PFSK-1 (cell line): ENCODE data around the gene WNT5A.

Source experiments
- FOXP2 ChIP-seq: optimal IDR thresholded peaks from 2 replicates; pipeline ENCODE3; 2011; ENCODE audit warnings: borderline replicate concordance, control low read depth, inconsistent platforms; ENCODE audit not compliant: insufficient read depth; ENCODE audit errors: extremely low read length, extremely low read depth
- POLR2AphosphoS5 ChIP-seq: IDR thresholded peaks from 2 replicates; pipeline ENCODE4 v1.6.1; 2012; ENCODE audit warnings: low read depth, mild to moderate bottlenecking, control low read depth, low read length, moderate library complexity
- SIN3A ChIP-seq: IDR thresholded peaks from 2 replicates; pipeline ENCODE4 v1.6.1; 2012; ENCODE audit warnings: mild to moderate bottlenecking, low read length, moderate library complexity, borderline replicate concordance; ENCODE audit not compliant: insufficient read depth
- TAF1 ChIP-seq: IDR thresholded peaks from 2 replicates; pipeline ENCODE4 v1.6.1; 2012; ENCODE audit warnings: low read length, control low read depth, borderline replicate concordance; ENCODE audit not compliant: insufficient read depth
- TF ChIP-seq, protein P1 (sequence below), 2 experiments: IDR thresholded peaks; 2 replicates each; pipeline versions ENCODE4 v1.6.1 to v1.8.0; 2011 to 2012; ENCODE audit warnings: low read depth in 2 of 2, low read length in 2 of 2, control low read depth in 1 of 2, inconsistent platforms in 1 of 2, mild to moderate bottlenecking in 1 of 2, moderate library complexity in 1 of 2; ENCODE audit not compliant: insufficient read depth in 1 of 2

The WNT5A gene

DNA sequence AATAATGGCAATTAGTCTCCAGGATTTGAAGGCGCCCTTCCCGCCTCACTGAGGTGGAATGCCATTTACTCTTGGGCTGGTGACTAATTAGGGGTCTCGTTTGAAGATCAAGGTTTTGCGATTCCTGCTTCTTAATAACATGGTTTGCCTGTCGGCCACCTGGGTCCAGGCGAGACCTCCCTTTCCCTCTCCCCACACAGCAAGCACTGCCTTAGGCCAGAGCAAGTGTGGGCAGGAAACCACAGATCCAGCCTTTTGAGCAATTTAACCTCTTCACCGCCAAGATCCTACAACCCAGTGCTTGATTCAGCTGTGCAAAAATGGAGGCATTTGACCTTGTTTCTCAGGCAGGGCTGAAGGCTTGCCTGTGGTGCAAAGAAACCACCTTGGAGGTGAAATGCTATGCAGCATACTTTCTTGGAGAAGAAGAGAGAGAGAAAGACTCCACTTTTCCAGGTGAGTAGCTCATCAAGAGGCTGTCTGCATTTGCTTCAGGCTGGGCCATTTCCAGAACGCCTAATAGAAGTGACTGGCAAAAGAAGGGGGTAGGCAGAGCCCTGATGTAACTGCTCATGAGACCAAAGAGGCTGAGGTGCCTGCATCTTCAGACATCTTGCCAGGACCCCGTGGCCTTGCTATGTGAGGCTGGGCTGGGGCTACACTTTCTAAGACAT, 34.1 kb upstream of the WNT5A start:
- TF ChIP-seq POLR2AphosphoS5: no peak
- TF ChIP-seq, protein P1, sequence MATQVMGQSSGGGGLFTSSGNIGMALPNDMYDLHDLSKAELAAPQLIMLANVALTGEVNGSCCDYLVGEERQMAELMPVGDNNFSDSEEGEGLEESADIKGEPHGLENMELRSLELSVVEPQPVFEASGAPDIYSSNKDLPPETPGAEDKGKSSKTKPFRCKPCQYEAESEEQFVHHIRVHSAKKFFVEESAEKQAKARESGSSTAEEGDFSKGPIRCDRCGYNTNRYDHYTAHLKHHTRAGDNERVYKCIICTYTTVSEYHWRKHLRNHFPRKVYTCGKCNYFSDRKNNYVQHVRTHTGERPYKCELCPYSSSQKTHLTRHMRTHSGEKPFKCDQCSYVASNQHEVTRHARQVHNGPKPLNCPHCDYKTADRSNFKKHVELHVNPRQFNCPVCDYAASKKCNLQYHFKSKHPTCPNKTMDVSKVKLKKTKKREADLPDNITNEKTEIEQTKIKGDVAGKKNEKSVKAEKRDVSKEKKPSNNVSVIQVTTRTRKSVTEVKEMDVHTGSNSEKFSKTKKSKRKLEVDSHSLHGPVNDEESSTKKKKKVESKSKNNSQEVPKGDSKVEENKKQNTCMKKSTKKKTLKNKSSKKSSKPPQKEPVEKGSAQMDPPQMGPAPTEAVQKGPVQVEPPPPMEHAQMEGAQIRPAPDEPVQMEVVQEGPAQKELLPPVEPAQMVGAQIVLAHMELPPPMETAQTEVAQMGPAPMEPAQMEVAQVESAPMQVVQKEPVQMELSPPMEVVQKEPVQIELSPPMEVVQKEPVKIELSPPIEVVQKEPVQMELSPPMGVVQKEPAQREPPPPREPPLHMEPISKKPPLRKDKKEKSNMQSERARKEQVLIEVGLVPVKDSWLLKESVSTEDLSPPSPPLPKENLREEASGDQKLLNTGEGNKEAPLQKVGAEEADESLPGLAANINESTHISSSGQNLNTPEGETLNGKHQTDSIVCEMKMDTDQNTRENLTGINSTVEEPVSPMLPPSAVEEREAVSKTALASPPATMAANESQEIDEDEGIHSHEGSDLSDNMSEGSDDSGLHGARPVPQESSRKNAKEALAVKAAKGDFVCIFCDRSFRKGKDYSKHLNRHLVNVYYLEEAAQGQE (IDR thresholded peaks at IDR 0.05; ENCODE audit: insufficient read depth in 1 of 2, low read depth in 2 of 2, low read length in 2 of 2): no peak
- no peak for TF ChIP-seq TAF1
- no peak for TF ChIP-seq SIN3A
- no peak for TF ChIP-seq FOXP2

- TF ChIP-seq SIN3A (no peak), POLR2AphosphoS5 (no peak), FOXP2 (no peak), TAF1 (no peak)
- TF ChIP-seq, protein P1 (IDR thresholded peaks at IDR 0.05; ENCODE audit: insufficient read depth in 1 of 2, low read depth in 2 of 2, low read length in 2 of 2): no peak
Observed at GRCh38 chr3:55519019-55519418, 31.9 kb upstream of the WNT5A start.

- TF ChIP-seq POLR2AphosphoS5: no peak
- no peak for TF ChIP-seq FOXP2
- TF ChIP-seq, protein P1 (IDR thresholded peaks at IDR 0.05; ENCODE audit: insufficient read depth in 1 of 2, low read depth in 2 of 2, low read length in 2 of 2): no peak
- TF ChIP-seq SIN3A: no peak
- TF ChIP-seq TAF1: no peak
Observed at GRCh38 chr3:55518451-55518850, 31.3 kb upstream of the WNT5A start.

DNA sequence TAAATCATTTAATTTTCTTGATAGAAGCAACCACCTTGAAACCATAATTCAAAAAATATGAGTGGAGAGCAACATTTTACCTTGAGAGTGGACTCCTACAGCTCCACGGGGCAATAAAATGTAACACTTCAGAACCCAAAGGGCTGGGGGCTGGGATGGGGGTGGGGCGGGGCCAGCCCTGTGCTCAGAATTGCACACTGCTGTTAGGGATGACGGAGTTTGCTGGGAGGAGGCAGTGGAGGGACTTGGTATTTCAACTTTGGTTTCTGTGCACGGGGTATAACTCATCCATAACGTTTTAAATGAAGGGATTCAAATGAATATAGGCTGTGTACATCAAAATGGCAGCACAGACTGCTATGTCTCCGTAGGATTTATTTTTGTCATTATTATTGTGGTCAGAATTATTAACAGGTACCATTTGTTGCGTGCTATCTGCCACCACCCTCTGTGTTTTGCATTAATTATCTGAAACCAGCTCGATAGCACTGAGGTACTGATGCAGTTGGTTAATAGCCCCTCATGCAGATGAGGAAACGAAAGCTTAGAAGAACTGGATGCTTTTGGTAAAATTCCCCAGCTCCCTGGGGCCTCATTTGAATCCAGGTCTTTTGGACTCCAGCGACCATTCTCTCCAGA, 29.4 kb upstream of the WNT5A start:
- TF ChIP-seq, protein P1 (IDR thresholded peaks at IDR 0.05; ENCODE audit: insufficient read depth in 1 of 2, low read depth in 2 of 2, low read length in 2 of 2): no peak
- no peak for TF ChIP-seq SIN3A
